Measurements from ENCODE around the gene P2RY6.

DNA sequence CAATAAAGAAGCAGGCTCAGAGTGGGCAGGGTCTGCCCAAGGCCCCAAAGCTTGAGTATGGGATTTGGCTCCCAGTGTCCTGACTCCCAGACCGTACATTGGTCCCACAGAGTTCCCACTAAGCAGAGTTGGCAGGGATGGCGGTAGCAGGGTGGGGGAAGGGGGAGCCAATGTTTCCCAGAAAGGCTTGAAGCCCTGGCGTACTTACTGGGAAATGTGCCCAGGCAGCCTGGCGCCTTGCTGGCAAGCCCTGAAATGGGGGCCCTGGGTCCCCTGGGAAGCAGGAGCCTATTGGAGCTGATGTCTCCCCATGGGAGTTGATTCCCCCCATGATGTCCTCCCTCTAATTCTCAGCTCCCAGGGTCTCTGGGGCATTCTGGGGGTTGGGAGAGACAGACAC is 45.2 kb downstream of the P2RY6 start:
- TF ChIP-seq, protein P1, sequence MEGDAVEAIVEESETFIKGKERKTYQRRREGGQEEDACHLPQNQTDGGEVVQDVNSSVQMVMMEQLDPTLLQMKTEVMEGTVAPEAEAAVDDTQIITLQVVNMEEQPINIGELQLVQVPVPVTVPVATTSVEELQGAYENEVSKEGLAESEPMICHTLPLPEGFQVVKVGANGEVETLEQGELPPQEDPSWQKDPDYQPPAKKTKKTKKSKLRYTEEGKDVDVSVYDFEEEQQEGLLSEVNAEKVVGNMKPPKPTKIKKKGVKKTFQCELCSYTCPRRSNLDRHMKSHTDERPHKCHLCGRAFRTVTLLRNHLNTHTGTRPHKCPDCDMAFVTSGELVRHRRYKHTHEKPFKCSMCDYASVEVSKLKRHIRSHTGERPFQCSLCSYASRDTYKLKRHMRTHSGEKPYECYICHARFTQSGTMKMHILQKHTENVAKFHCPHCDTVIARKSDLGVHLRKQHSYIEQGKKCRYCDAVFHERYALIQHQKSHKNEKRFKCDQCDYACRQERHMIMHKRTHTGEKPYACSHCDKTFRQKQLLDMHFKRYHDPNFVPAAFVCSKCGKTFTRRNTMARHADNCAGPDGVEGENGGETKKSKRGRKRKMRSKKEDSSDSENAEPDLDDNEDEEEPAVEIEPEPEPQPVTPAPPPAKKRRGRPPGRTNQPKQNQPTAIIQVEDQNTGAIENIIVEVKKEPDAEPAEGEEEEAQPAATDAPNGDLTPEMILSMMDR (IDR thresholded peaks at IDR 0.05): no peak
- no peak for TF ChIP-seq POLR2A (IDR thresholded peaks at IDR 0.05)
